Heart left ventricle (tissue), 13 donors: ENCODE data around the gene KMO.

ENCODE experiments used
- POLR2A ChIP-seq, 2 donors: fragments of 450-650 bp; IDR thresholded peaks; one replicate each; pipeline ENCODE4 v1.6.1; 2017; ENCODE audit warnings: antibody characterized with exemption in 2 of 2, mild to moderate bottlenecking in 2 of 2, moderate library complexity in 2 of 2
- TF ChIP-seq, protein P1 (sequence below), 12 donors: fragments of 200-600 bp; sonication (generic) in 4 of 12; IDR thresholded peaks; one replicate each; pipeline versions ENCODE4 v1.5.0 to v1.8.0; 2018 to 2022; ENCODE audit warnings: antibody characterized with exemption in 12 of 12, mild to moderate bottlenecking in 5 of 12
- donor health status: ischemic (EF 13 %, LVEDD 7.1; RV severe dilation, severe dysfunction).
- donor health status: DM: no; HTN: yes; CAD: no.
- donor health status: DM: no; HTN: no; CAD: no.
- donor health status: ischemic (EF 25% LVEDD 6.9; RV normal size, moderate dysfunction).
- donor health status: ischemic (EF 25% LVEDD 5.7; RV mildly dilated, moderate dysfunction).
- donor health status: ischemic (EF 35%, LVEDD 5.7; RV mildly dilated, moderate dysfunction).
- donor health status: nonischemic (EF 11% LVEDD 7.7; RV severe dilation, severe dysfunction).
- donor health status: DM: yes; HTN: yes; CAD: no.
- donor health status: PGD.
- donor health status: ischemic (EF 29% LVEDD 5.4; RV normal size, mild dysfunction).
- donor health status: nonischemic (EF 23%, LVEDD 6.1; RV moderate dilation, normal function).

DNA sequence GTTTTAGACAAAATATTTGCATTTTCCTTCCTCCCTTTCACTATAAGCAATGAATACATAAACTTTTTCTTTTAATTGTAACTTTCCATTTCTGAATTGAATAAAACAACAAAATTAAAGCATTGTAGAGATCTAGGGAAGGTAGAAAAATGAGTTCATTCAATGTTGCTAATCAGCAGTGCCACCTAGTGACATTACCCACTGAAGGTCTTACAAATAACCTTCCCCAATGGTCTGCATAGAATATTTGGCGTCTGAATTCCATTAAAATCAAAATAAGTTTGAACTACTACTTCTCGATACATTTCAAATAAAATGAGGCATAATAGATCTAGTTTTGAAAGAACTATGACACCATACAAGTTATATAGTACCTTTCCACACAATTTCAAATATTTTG lies 32.3 kb upstream of the KMO start:
- TF ChIP-seq, protein P1, sequence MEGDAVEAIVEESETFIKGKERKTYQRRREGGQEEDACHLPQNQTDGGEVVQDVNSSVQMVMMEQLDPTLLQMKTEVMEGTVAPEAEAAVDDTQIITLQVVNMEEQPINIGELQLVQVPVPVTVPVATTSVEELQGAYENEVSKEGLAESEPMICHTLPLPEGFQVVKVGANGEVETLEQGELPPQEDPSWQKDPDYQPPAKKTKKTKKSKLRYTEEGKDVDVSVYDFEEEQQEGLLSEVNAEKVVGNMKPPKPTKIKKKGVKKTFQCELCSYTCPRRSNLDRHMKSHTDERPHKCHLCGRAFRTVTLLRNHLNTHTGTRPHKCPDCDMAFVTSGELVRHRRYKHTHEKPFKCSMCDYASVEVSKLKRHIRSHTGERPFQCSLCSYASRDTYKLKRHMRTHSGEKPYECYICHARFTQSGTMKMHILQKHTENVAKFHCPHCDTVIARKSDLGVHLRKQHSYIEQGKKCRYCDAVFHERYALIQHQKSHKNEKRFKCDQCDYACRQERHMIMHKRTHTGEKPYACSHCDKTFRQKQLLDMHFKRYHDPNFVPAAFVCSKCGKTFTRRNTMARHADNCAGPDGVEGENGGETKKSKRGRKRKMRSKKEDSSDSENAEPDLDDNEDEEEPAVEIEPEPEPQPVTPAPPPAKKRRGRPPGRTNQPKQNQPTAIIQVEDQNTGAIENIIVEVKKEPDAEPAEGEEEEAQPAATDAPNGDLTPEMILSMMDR (IDR thresholded peaks at IDR 0.05), result peak in 4 of 12 donors; percentile 9 to 33 (median 18)
- TF ChIP-seq POLR2A (IDR thresholded peaks at IDR 0.05), result no peak
